PC-9 (cell line): ENCODE measurements around the gene LIMA1.

Experiments used
- CTCF ChIP-seq: fragments of 200-600 bp; sonication (generic); conservative IDR thresholded peaks from 2 replicates; pipeline ENCODE4 v1.6.1; 2017; ENCODE audit warnings: mixed run types, antibody characterized with exemption, mild to moderate bottlenecking, moderate library complexity
- EZH2 ChIP-seq: fragments of 200-600 bp; sonication (generic); IDR thresholded peaks from 2 replicates; pipeline ENCODE4 v1.8.0; 2017; ENCODE audit warnings: antibody characterized with exemption, low read depth

DNA sequence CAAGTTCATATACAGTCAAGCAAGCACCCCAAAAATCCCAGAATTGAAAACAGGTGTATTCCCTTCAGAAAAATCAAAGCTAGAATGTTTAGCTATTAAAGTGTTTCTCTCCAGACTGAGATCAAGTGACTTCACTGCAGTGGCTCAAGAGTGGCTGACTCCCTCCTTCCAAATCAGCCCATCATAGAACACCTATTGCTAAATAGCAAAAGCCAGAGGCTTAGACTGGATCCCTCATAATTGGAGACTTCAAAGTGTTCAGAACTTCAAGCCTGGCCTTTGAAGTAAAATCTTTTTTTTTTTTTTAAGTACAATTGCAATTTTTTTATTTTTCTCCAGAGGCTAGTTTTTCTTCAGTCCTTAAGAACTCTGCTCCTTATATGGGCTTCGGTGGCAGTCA is 66.1 kb downstream of the LIMA1 start:
- TF ChIP-seq CTCF (no peak), EZH2 (no peak)
